GM12891 (cell line): ENCODE results near the gene SLC12A1.

Experiments
- POLR2A ChIP-seq: IDR thresholded peaks from 2 replicates; pipeline ENCODE4 v1.6.1; 2011; ENCODE audit warnings: low read depth, low read length, control low read depth
- POLR2AphosphoS5 ChIP-seq: IDR thresholded peaks from 2 replicates; pipeline ENCODE4 v1.6.1; 2011; ENCODE audit warnings: low read depth, low read length, control low read depth
- POU2F2 ChIP-seq: IDR thresholded peaks from 2 replicates; pipeline ENCODE4 v1.6.1; 2011; ENCODE audit warnings: low read depth, mild to moderate bottlenecking, control low read depth, low read length, moderate library complexity
- SPI1 ChIP-seq: IDR thresholded peaks from 2 replicates; pipeline ENCODE4 v1.6.1; 2011; ENCODE audit warnings: low read depth, low read length, control low read depth
- TAF1 ChIP-seq: IDR thresholded peaks from 2 replicates; pipeline ENCODE4 v1.6.1; 2011; ENCODE audit warnings: low read depth, low read length, control low read depth

- no peak for TF ChIP-seq POLR2A
- no peak for TF ChIP-seq POLR2AphosphoS5
- no peak for TF ChIP-seq TAF1
- TF ChIP-seq SPI1, result no peak
- no peak for TF ChIP-seq POU2F2
Observed at GRCh38 chr15:48333540-48333939, 127.4 kb downstream of the SLC12A1 start.
